Endothelial cell (in vitro differentiated cells): ENCODE results near the gene FOSB. TPM values are rescaled to one million over a fixed set of nuclear protein-coding genes. Genes with fewer than 3 reads are reported as not detected.

Experiments used
- DNase-seq: peaks from one replicate; pipeline ENCODE4 v3.0.0; 2021; ENCODE audit warnings: low spot score
- H3K27ac Mint-ChIP-seq: one replicate; pipeline ENCODE4 v1.8.0; 2021; ENCODE audit warnings: mixed read lengths, inconsistent platforms; ENCODE audit not compliant: unreplicated experiment
- H3K27me3 Mint-ChIP-seq: one replicate; pipeline ENCODE4 v1.8.0; 2021; ENCODE audit warnings: mild to moderate bottlenecking, moderate library complexity, mixed read lengths, inconsistent platforms; ENCODE audit not compliant: unreplicated experiment
- H3K36me3 Mint-ChIP-seq: one replicate; pipeline ENCODE4 v1.8.0; 2021; ENCODE audit warnings: mild to moderate bottlenecking, low read depth, mixed read lengths, inconsistent platforms; ENCODE audit not compliant: unreplicated experiment
- H3K4me1 Mint-ChIP-seq: one replicate; pipeline ENCODE4 v1.8.0; 2021; ENCODE audit warnings: mild to moderate bottlenecking, mixed read lengths, inconsistent platforms; ENCODE audit not compliant: unreplicated experiment
- H3K4me3 Mint-ChIP-seq: one replicate; pipeline ENCODE4 v1.8.0; 2021; ENCODE audit warnings: mild to moderate bottlenecking, mixed read lengths, inconsistent platforms; ENCODE audit not compliant: unreplicated experiment
- H3K9me3 Mint-ChIP-seq: one replicate; pipeline ENCODE4 v1.8.0; 2021; ENCODE audit warnings: mixed read lengths, inconsistent platforms; ENCODE audit not compliant: unreplicated experiment
- total RNA-seq: library from RNA; stranded (reverse); fragmentation: NEBNext Ultra II Directional; extraction: Animal tissue kit (Norgen Biotek cat#: 25700); gene quantifications from one replicate; pipeline ENCODE4 v1.2.1, GENCODE V29; 2021; ENCODE audit not compliant: unreplicated experiment
- TF ChIP-seq, protein P1 (sequence below): fragments of 200-600 bp; sonication (generic); IDR thresholded peaks from one replicate; pipeline ENCODE4 v1.5.0; 2021; ENCODE audit warnings: antibody characterized with exemption; ENCODE audit not compliant: unreplicated experiment

Gene FOSB
- total RNA-seq, 1 donor from 2014 or later = 64.2 TPM

DNA sequence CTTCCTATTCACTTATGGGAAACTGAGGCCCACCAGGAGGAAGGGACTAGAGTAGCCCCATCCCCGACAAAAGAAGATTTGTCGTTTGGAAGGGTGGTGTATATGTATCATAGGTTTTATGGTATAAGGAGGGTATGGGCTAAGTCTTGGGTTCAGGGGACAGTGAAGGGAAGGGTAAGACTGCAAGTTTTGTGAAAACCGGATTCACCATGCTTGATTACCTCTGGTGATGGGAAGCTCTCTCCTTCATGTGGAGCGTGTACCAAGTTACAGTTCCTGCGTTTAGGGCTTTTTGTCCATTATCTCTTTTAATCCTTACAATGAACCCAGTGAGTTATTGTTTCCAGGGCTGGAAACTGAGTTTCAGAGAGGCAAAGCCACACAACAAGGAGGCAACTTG is 43.3 kb downstream of the FOSB start:
- Mint-ChIP-seq H3K4me1 (peaks cover 57% of the 10 kb centered on the region), H3K4me3 (peak overlapping the region; percentile 66), H3K27me3 (peaks cover 12% of the 10 kb centered on the region), H3K36me3 (peaks cover 20% of the 10 kb centered on the region), H3K9me3 (no peaks in the 10 kb centered on the region), H3K27ac (peak overlapping the region; percentile 57)
- TF ChIP-seq, protein P1, sequence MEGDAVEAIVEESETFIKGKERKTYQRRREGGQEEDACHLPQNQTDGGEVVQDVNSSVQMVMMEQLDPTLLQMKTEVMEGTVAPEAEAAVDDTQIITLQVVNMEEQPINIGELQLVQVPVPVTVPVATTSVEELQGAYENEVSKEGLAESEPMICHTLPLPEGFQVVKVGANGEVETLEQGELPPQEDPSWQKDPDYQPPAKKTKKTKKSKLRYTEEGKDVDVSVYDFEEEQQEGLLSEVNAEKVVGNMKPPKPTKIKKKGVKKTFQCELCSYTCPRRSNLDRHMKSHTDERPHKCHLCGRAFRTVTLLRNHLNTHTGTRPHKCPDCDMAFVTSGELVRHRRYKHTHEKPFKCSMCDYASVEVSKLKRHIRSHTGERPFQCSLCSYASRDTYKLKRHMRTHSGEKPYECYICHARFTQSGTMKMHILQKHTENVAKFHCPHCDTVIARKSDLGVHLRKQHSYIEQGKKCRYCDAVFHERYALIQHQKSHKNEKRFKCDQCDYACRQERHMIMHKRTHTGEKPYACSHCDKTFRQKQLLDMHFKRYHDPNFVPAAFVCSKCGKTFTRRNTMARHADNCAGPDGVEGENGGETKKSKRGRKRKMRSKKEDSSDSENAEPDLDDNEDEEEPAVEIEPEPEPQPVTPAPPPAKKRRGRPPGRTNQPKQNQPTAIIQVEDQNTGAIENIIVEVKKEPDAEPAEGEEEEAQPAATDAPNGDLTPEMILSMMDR = no peak
- DNase-seq = no peak

DNA sequence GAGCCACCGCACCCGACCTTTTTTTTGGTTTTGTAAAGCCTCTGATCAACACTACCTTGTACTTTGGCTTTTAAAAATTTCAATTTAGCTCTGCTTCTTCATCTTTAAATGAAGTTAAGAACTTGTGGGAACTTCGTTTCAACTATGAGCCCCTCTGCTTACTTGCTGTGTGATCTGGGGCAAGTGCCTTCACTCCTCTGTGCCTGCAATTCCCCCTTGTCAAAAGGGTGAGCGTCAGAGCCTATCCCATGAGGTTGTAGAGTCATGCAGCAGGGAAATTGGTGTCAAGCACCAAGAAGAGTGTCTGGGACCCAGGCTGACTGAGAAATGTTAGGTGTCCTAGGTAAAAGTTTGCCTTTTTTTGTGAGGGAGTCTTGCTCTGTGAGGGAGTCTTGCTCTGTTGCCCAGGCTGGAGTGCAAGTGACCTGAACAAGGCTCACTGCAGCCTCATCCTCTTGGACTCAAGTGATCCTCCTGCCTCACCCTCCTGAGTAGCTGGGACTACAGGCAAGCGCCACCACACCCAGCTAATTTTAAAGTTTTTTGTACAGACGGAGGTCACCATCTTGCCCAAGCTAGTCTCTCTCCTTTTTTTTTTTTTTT is 45.2 kb downstream of the FOSB start:
- H3K4me3 Mint-ChIP-seq = no peak overlapping the region
- TF ChIP-seq, protein P1 = no peak

DNA sequence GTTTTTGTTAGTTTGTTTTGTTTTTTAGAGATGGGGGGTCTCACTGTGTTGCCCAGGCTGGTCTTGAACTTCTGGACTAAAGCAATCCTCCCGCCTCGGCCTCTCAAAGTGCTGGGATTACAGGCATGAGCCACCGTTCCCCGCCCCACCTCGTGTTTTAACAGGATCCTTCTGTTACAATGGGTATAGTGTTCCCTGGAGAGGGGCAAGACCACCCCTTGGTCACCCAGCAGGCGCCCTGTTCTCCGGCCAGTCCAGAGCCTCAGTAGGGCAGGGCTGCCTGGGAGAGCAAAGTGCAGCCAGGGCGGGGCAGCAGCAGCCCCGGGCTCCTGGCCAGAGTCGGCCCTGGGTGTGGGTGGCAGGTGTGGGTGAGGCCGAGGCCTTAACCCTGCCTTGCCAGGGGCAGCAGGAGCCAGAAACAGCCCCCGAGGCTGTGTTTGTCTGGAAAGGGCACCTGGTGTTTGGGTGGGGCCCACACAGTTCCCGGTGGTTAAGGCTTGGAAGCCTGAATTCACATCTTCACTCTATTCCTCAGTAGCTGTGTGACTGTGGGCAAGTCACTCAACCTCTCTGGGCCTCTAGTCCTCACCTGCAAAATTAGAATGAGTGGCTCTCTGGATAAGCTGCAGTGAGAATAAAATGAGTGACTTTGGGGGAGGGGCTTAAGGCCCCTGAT is 46.7 kb downstream of the FOSB start:
- Mint-ChIP-seq H3K27ac (peak overlapping the region; percentile 87), H3K9me3 (no peaks in the 10 kb centered on the region), H3K4me3 (peak overlapping the region; percentile 59), H3K36me3 (peaks cover 29% of the 10 kb centered on the region), H3K4me1 (peaks cover 56% of the 10 kb centered on the region), H3K27me3 (peaks cover 10% of the 10 kb centered on the region)
- no peak for DNase-seq
- TF ChIP-seq, protein P1 = no peak

More for the DNA sequence above, 45.2 kb downstream of the FOSB start:
- Mint-ChIP-seq H3K27ac (peak overlapping the region; percentile 52), H3K36me3 (peaks cover 27% of the 10 kb centered on the region), H3K4me1 (peaks cover 61% of the 10 kb centered on the region), H3K9me3 (no peaks in the 10 kb centered on the region), H3K27me3 (peaks cover 11% of the 10 kb centered on the region)
- no peak for DNase-seq

DNA sequence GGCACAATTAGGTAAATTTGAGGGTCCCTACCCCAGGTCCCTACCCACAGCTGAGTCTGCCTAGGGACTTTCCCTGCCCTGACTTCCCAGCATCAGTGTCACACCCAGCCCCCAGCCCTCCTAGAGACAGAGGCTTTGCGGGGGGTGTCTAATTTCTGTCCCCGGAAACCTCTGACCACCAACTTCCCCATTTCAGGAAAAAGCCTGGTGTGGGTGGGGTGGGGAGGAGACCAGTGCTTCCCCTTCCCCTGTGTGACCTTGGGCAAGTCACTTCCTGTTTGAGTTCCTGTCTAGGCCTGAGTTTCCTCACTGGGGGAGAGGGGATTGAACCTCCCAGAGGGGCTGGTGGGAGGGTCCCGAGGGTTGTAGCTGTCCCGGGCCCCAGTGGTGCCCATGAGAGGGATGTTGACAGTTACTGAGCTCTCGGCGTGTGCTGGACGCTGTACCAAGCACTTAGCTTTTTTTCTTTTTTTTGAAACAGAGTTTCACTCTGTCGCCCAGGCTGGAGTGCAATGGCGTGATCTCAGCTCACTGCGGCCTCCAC is 47.4 kb downstream of the FOSB start:
- Mint-ChIP-seq H3K36me3 (peaks cover 27% of the 10 kb centered on the region), H3K4me1 (peaks cover 50% of the 10 kb centered on the region), H3K27ac (peak overlapping the region; percentile 86), H3K27me3 (peaks cover 7% of the 10 kb centered on the region), H3K4me3 (peak overlapping the region; percentile 59), H3K9me3 (no peaks in the 10 kb centered on the region)
- TF ChIP-seq, protein P1 = no peak
- DNase-seq = no peak
